ENCODE data around the gene SAG.

- TF ChIP-seq EZH2 (optimal IDR thresholded peaks at IDR 0.05; ENCODE audit: low read depth, low read length): no peak
- TF ChIP-seq CTCF (IDR thresholded peaks at IDR 0.05; ENCODE audit: low read length): no peak
- TF ChIP-seq EZH2phosphoT487 (IDR thresholded peaks at IDR 0.05; ENCODE audit: low read length): no peak
Measured at GRCh38 chr2:233379034-233379433, 71.4 kb downstream of the SAG start.

Measured in MM.1S (cell line).